Thyroid gland (tissue), 4 donors: ENCODE data around the gene CABLES2. TPM values are rescaled to one million over a fixed set of nuclear protein-coding genes. Genes with fewer than 3 reads are reported as not detected.

Experiments used
- DNase-seq, 2 donors: peaks; one replicate each; pipeline ENCODE4 v3.0.0-alpha.2; 2019
- H3K27ac ChIP-seq, 3 donors: fragments of 200-600 bp; sonication (generic); 1 replicate in 2 of 3; 2 replicates in 1 of 3; pipeline ENCODE4 v1.5.1; 2016 to 2019; ENCODE audit warnings: mild to moderate bottlenecking in 1 of 3, moderate library complexity in 1 of 3
- H3K27me3 ChIP-seq: fragments of 200-600 bp; sonication (generic); one replicate; pipeline ENCODE4 v1.5.1; 2019
- H3K36me3 ChIP-seq, 2 donors: fragments of 200-600 bp; sonication (generic); one replicate each; pipeline ENCODE4 v1.5.1; 2016 to 2019
- H3K4me1 ChIP-seq, 2 donors: fragments of 200-600 bp; sonication (generic); one replicate each; pipeline ENCODE4 v1.5.1; 2017 to 2019
- H3K4me3 ChIP-seq, 3 donors: fragments of 200-600 bp; sonication (generic); replicated peaks in 1 of 3; 1 replicate in 2 of 3; 2 replicates in 1 of 3; pipeline ENCODE4 v1.5.1; 2016; ENCODE audit warnings: mild to moderate bottlenecking in 1 of 3
- H3K9me3 ChIP-seq: fragments of 200-600 bp; sonication (generic); one replicate; pipeline ENCODE4 v1.5.1; 2017
- CTCF ChIP-seq, 6 experiments: fragments of 200-600 bp in 3 of 6; fragments of 450-650 bp in 3 of 6; sonication (generic) in 3 of 6; IDR thresholded peaks; one replicate each; pipeline ENCODE4 v1.5.1; 2016 to 2019; ENCODE audit warnings: antibody characterized with exemption in 6 of 6, mild to moderate bottlenecking in 2 of 6, inconsistent platforms in 1 of 6, moderate library complexity in 1 of 6
- POLR2A ChIP-seq, 2 donors: fragments of 450-650 bp; IDR thresholded peaks; one replicate each; pipeline ENCODE4 v1.6.1; 2017; ENCODE audit warnings: antibody characterized with exemption in 2 of 2, mild to moderate bottlenecking in 2 of 2, moderate library complexity in 1 of 2
- WGBS, 2 donors: methylation state at CpG; one replicate each; pipeline ENCODE4 v1.1.5; 2017; 5-methylcytosine and 5-hydroxymethylcytosine counted together
- intact Hi-C: fragments of 100-400 bp; cut with DNase I; formaldehyde crosslinking; loops from one replicate; pipeline ENCODE4 v1.15.1; 2023
- total RNA-seq, 4 donors: library from RNA; depleted of rRNA; stranded (reverse); fragments of >200 nt; gene quantifications; one replicate each; pipeline ENCODE4 v1.2.3, GENCODE V29; 2016

Gene CABLES2
- total RNA-seq, 4 donors from 2014 or later = 5.8 to 8.5 (median 7.7) TPM

- Histone ChIP-seq H3K4me3 (peak overlapping the region in 1 of 3 donors; percentile 92), H3K27me3 (no peaks in the 10 kb centered on the region), H3K36me3 (no peaks in the 10 kb centered on the region), H3K27ac (peak overlapping the region; percentile 2 to 95 (median 62)), H3K4me1 (peaks cover 73 to 81% of the 10 kb centered on the region in 2 donors), H3K9me3 (no peaks in the 10 kb centered on the region)
- 16 to 20% methylated on average over 10 to 15 of the region's 37 CpGs for WGBS, 2 donors
- intact Hi-C loops = no loop called here
- TF ChIP-seq CTCF (IDR thresholded peaks at IDR 0.05) (no peak), POLR2A (IDR thresholded peaks at IDR 0.05) (no peak)
- peak; percentile 72 to 75 for DNase-seq
Measured at GRCh38 chr20:62367633-62368391, 39.3 kb downstream of the CABLES2 start.

GRCh38 chr20:62367136-62367632 lies 39.9 kb downstream of the CABLES2 start, which contains the start of gene LAMA5:
Gene LAMA5, minus strand, starts transcription at chr20:62367312. Its CDS starts 67 bp downstream, at chr20:62367245.
- Histone ChIP-seq H3K9me3 (no peaks in the 10 kb centered on the region), H3K4me3 (peak within 1 kb of the TSS; percentile 71 to 92 (median 76)), H3K27ac (peak within 1 kb of the TSS; percentile 87 to 97 (median 95)), H3K27me3 (no peaks in the 10 kb centered on the region), H3K4me1 (peaks cover 79 to 87% of the 10 kb centered on the region in 2 donors), H3K36me3 (no peaks in the 10 kb centered on the region)
- peak; percentile 74 to 75 for DNase-seq
- intact Hi-C loops = no loop called here
- TF ChIP-seq CTCF (IDR thresholded peaks at IDR 0.05) (peak in 2 of 6 experiments; percentile 3 to 8), POLR2A (IDR thresholded peaks at IDR 0.05) (peak; percentile 65 to 82)
- no CpG with 5 or more reads among the region's 70 CpGs for WGBS, 2 donors

DNA sequence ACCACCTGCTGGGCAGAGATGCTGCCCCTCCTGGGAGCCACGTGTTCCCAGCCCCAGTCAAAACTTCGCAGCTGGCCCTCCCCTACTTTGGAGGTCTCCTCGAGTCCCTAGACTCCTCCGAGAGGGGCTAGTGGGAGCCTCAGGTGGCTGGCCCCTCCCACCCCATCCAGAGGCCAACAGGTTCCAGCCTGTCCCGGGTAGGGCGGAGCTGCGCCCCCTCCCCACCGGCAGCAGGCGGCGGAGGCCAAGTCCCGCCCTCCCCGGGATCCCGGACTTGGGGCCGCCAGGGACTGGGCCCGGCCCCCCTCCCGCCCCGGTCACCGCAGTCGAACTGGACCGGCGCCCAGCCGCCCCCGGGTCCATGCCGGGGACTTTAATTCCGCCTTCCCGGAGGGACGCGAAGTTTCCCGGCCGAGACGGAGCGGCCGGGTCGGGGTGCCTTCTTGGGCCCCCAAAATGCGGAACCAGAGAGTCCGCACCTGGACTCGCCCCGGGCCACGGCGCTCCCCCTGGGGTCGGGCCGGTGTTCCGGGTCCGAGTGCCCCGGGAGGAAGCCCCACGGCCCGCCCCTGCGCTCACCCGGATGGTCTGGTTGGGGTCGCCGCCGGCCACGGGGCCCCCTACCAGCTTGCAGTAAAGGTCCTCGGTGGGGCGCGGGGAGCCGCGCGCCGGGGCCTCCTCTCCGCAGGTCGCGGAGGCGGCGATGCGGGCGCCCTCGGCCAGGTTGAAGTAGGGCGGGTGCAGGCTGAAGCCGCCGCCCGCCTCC lies 40.5 kb downstream of the CABLES2 start:
- 15% methylated on average over 4 of the region's 72 CpGs; no CpG with 5 or more reads in 1 of the 2 donors for WGBS, 2 donors
- intact Hi-C loops = no loop called here
- no peaks in the 10 kb centered on the region for H3K9me3 ChIP-seq

GRCh38 chr20:62365814-62366369 lies 41.2 kb downstream of the CABLES2 start:
- no peak for TF ChIP-seq POLR2A (IDR thresholded peaks at IDR 0.05)
- TF ChIP-seq CTCF (IDR thresholded peaks at IDR 0.05) = no peak
- H3K9me3 ChIP-seq = no peaks in the 10 kb centered on the region
- DNase-seq = peak; percentile 68 to 71
- H3K27ac ChIP-seq = peak overlapping the region; percentile 87 to 97 (median 95)
- peaks cover 86 to 92% of the 10 kb centered on the region in 2 donors for H3K4me1 ChIP-seq
- peak overlapping the region; percentile 71 to 92 (median 76) for H3K4me3 ChIP-seq
- intact Hi-C loops = no loop called here
- no peaks in the 10 kb centered on the region for H3K27me3 ChIP-seq
- 11 to 13% methylated on average over 3 to 9 of the region's 10 CpGs for WGBS, 2 donors
- H3K36me3 ChIP-seq = no peaks in the 10 kb centered on the region

More for the DNA sequence above, 40.5 kb downstream of the CABLES2 start:
- no peak for TF ChIP-seq CTCF (IDR thresholded peaks at IDR 0.05)
- TF ChIP-seq POLR2A (IDR thresholded peaks at IDR 0.05) = no peak
- DNase-seq = peak; percentile 80 to 85
- Histone ChIP-seq H3K4me1 (peaks cover 85 to 92% of the 10 kb centered on the region in 2 donors), H3K4me3 (peak overlapping the region; percentile 71 to 92 (median 76)), H3K27ac (peak overlapping the region; percentile 87 to 97 (median 95)), H3K27me3 (no peaks in the 10 kb centered on the region), H3K36me3 (no peaks in the 10 kb centered on the region)
